IMR-90 (cell line): ENCODE results near the gene OOSP3. TPM values are rescaled to one million over a fixed set of nuclear protein-coding genes. Genes with fewer than 3 reads are reported as not detected.

ENCODE experiments used
- ATAC-seq: fragments of 200-7000 bp; cut with Tn5 transposase; 2 replicates; pipeline ENCODE4 v1.9.1; 2020; ENCODE audit warnings: low read depth, mild to moderate bottlenecking, moderate library complexity
- BruUV-seq: library from RNA; stranded (reverse); fragments of 400-500 nt; replicated peaks from 2 replicates; lab custom pipeline; 2021; lab: Mats Ljungman, UMichigan
- CTCF ChIA-PET: fragments of 300-600 bp; formaldehyde crosslinking; extraction: SDS; loops from one replicate; lab custom pipeline; 2021; ENCODE audit warnings: antibody characterized with exemption; lab: Yijun Ruan, JAX
- POLR2A ChIA-PET: fragments of 300-600 bp; sonication (Branson Sonifier 250); formaldehyde crosslinking; loops from one replicate; lab custom pipeline; 2022; ENCODE audit warnings: antibody characterized with exemption; ENCODE audit not compliant: unreplicated experiment; lab: Charles Lee
- DNase-seq: peaks from one replicate; pipeline ENCODE4 v3.0.0; 2013
- H2AFZ ChIP-seq: replicated peaks from 2 replicates; pipeline ENCODE3; 2013; ENCODE audit warnings: low read length, mild to moderate bottlenecking; ENCODE audit not compliant: poor library complexity
- H2AK5ac ChIP-seq: 2 replicates; pipeline ENCODE4 v1.6.1; 2013; ENCODE audit warnings: low read depth, low read length, inconsistent platforms
- H2AK9ac ChIP-seq: replicated peaks from 2 replicates; pipeline ENCODE3; 2013; ENCODE audit warnings: mild to moderate bottlenecking, low read depth, low read length, moderate library complexity; ENCODE audit not compliant: poor library complexity
- H2BK120ac ChIP-seq: 2 replicates; pipeline ENCODE4 v1.6.1; 2013; ENCODE audit warnings: low read depth, low read length, inconsistent platforms
- H2BK15ac ChIP-seq: 3 replicates; pipeline ENCODE4 v1.6.1; 2013; ENCODE audit warnings: low read depth, low read length, inconsistent platforms
- H2BK20ac ChIP-seq: 2 replicates; pipeline ENCODE4 v1.6.1; 2013; ENCODE audit warnings: low read depth, mild to moderate bottlenecking, inconsistent platforms, low read length, moderate library complexity
- H2BK5ac ChIP-seq: 2 replicates; pipeline ENCODE4 v1.6.1; 2013; ENCODE audit warnings: mild to moderate bottlenecking, low read depth, low read length, inconsistent platforms; ENCODE audit not compliant: poor library complexity, severe bottlenecking
- H3K14ac ChIP-seq: replicated peaks from 2 replicates; pipeline ENCODE4 v1.6.1; 2013; ENCODE audit warnings: low read depth, low read length, inconsistent platforms
- H3K18ac ChIP-seq: 2 replicates; pipeline ENCODE4 v1.6.1; 2013; ENCODE audit warnings: low read depth, low read length, control low read depth
- H3K23ac ChIP-seq: 2 replicates; pipeline ENCODE4 v1.6.1; 2013; ENCODE audit warnings: low read depth, low read length, inconsistent platforms
- H3K27ac ChIP-seq: 2 replicates; pipeline ENCODE4 v1.5.1; 2013; ENCODE audit warnings: mild to moderate bottlenecking, control low read depth, low read length; ENCODE audit not compliant: insufficient read depth
- H3K27me3 ChIP-seq: 2 replicates; pipeline ENCODE4 v1.6.1; 2013; ENCODE audit warnings: low read length; ENCODE audit not compliant: control insufficient read depth, insufficient read depth
- H3K36me3 ChIP-seq: 2 replicates; pipeline ENCODE4 v1.6.1; 2013; ENCODE audit warnings: low read length, mixed read lengths; ENCODE audit not compliant: control insufficient read depth, insufficient read depth
- H3K4ac ChIP-seq: 2 replicates; pipeline ENCODE4 v1.6.1; 2013; ENCODE audit warnings: low read depth, low read length, inconsistent platforms
- H3K4me1 ChIP-seq: 2 replicates; pipeline ENCODE4 v1.6.1; 2013; ENCODE audit warnings: low read length, mixed read lengths; ENCODE audit not compliant: control insufficient read depth, insufficient read depth
- H3K4me2 ChIP-seq: 2 replicates; pipeline ENCODE4 v1.6.1; 2013; ENCODE audit warnings: low read depth, mild to moderate bottlenecking, control low read depth, low read length, moderate library complexity
- H3K4me3 ChIP-seq: 2 replicates; pipeline ENCODE4 v1.5.1; 2013; ENCODE audit warnings: low read depth, mild to moderate bottlenecking, control low read depth, low read length, moderate library complexity; ENCODE audit not compliant: insufficient read depth
- H3K56ac ChIP-seq: 2 replicates; pipeline ENCODE4 v1.6.1; 2013; ENCODE audit warnings: low read length, inconsistent platforms; ENCODE audit not compliant: insufficient read depth; ENCODE audit errors: extremely low read depth
- H3K79me1 ChIP-seq, 2 experiments: 2 replicates each; pipeline ENCODE4 v1.6.1; 2013; ENCODE audit warnings: low read length in 2 of 2, inconsistent platforms in 1 of 2, low read depth in 1 of 2
- H3K9ac ChIP-seq: 2 replicates; pipeline ENCODE4 v1.6.1; 2013; ENCODE audit warnings: low read depth, low read length, control low read depth
- H3K9me1 ChIP-seq: 2 replicates; pipeline ENCODE4 v1.6.1; 2013; ENCODE audit warnings: low read length, inconsistent platforms; ENCODE audit not compliant: insufficient read depth
- H3K9me3 ChIP-seq: 2 replicates; pipeline ENCODE4 v1.6.1; 2013; ENCODE audit warnings: low read length; ENCODE audit not compliant: control insufficient read depth, insufficient read depth
- H4K20me1 ChIP-seq: 2 replicates; pipeline ENCODE4 v1.6.1; 2013; ENCODE audit warnings: low read length, inconsistent platforms; ENCODE audit not compliant: insufficient read depth
- H4K5ac ChIP-seq: 2 replicates; pipeline ENCODE4 v1.6.1; 2013; ENCODE audit warnings: mild to moderate bottlenecking, low read depth, low read length, control low read depth
- H4K8ac ChIP-seq, 2 experiments: 2 replicates each; pipeline ENCODE4 v1.6.1; 2013; ENCODE audit warnings: low read depth in 2 of 2, low read length in 2 of 2, control low read depth in 1 of 2, inconsistent platforms in 1 of 2
- H4K91ac ChIP-seq: 2 replicates; pipeline ENCODE4 v1.6.1; 2013; ENCODE audit warnings: low read depth, low read length, inconsistent platforms; ENCODE audit not compliant: insufficient read depth
- BHLHE40 ChIP-seq: fragments of 150-350 bp; IDR thresholded peaks from 2 replicates; pipeline ENCODE4 v1.6.1; 2016; ENCODE audit warnings: mild to moderate bottlenecking, low read depth, low read length
- CEBPB ChIP-seq: IDR thresholded peaks from 2 replicates; pipeline ENCODE4 v1.6.1; 2012; ENCODE audit warnings: low read depth, low read length, improper control_type of control experiment
- CHD1 ChIP-seq: IDR thresholded peaks from 2 replicates; pipeline ENCODE4 v1.6.1; 2012; ENCODE audit warnings: low read depth, low read length, improper control_type of control experiment
- CTCF ChIP-seq: conservative IDR thresholded peaks from 2 replicates; pipeline ENCODE4 v1.5.1; 2012; ENCODE audit warnings: mild to moderate bottlenecking, low read depth, low read length, improper control_type of control experiment
- FOS ChIP-seq: fragments of 150-350 bp; IDR thresholded peaks from 2 replicates; pipeline ENCODE4 v1.6.1; 2016; ENCODE audit warnings: low read depth, low read length
- MAFK ChIP-seq: IDR thresholded peaks from 2 replicates; pipeline ENCODE4 v1.6.1; 2012; ENCODE audit warnings: low read depth, low read length, improper control_type of control experiment
- MAZ ChIP-seq: IDR thresholded peaks from 2 replicates; pipeline ENCODE4 v1.6.1; 2012; ENCODE audit warnings: low read depth, mild to moderate bottlenecking, low read length, improper control_type of control experiment, moderate library complexity, borderline replicate concordance
- MXI1 ChIP-seq: IDR thresholded peaks from 2 replicates; pipeline ENCODE4 v1.6.1; 2012; ENCODE audit warnings: low read depth, mild to moderate bottlenecking, low read length, moderate library complexity, borderline replicate concordance
- NFE2L2 ChIP-seq: fragments of 150-350 bp; IDR thresholded peaks from 2 replicates; pipeline ENCODE4 v1.6.1; 2016; ENCODE audit warnings: low read depth, mild to moderate bottlenecking, low read length
- POLR2A ChIP-seq: IDR thresholded peaks from 2 replicates; pipeline ENCODE4 v1.6.1; 2012; ENCODE audit warnings: mild to moderate bottlenecking, low read depth, low read length
- RAD21 ChIP-seq: IDR thresholded peaks from 2 replicates; pipeline ENCODE4 v1.6.1; 2012; ENCODE audit warnings: low read length, improper control_type of control experiment
- RCOR1 ChIP-seq: IDR thresholded peaks from 2 replicates; pipeline ENCODE4 v1.6.1; 2012; ENCODE audit warnings: mild to moderate bottlenecking, low read length, improper control_type of control experiment; ENCODE audit not compliant: insufficient replicate concordance
- RFX5 ChIP-seq: IDR thresholded peaks from 2 replicates; pipeline ENCODE4 v1.8.0; 2012; ENCODE audit warnings: low read depth, mild to moderate bottlenecking, low read length, moderate library complexity
- SMC3 ChIP-seq: fragments of 150-350 bp; IDR thresholded peaks from 2 replicates; pipeline ENCODE4 v1.6.1; 2016; ENCODE audit warnings: low read depth, mild to moderate bottlenecking, antibody characterized with exemption, low read length, moderate library complexity
- USF2 ChIP-seq: fragments of 150-350 bp; IDR thresholded peaks from 2 replicates; pipeline ENCODE4 v1.6.1; 2017; ENCODE audit warnings: mild to moderate bottlenecking, antibody characterized with exemption, low read length, low read depth
- WGBS, 2 experiments: methylation state at CpG; one replicate each; pipeline versions ENCODE4 v1.1.5 to v1.1.7; 2013; ENCODE audit warnings: missing lambda C conversion rate in 2 of 2; ENCODE audit not compliant: insufficient read length in 1 of 2; ENCODE audit errors: extremely low coverage in 2 of 2; 5-methylcytosine and 5-hydroxymethylcytosine counted together
- dilution Hi-C: fragments of 300-500 bp; cut with HindIII; formaldehyde crosslinking; loops from one replicate; pipeline ENCODE4 v1.14.3; 2018; ENCODE audit warnings: low sequenced_read_pairs; ENCODE audit not compliant: unreplicated experiment
- in situ Hi-C: fragments of 300-500 bp; cut with MboI; formaldehyde crosslinking; loops from 3 replicates; pipeline ENCODE4 v1.14.3; 2019; ENCODE audit warnings: low sequenced_read_pairs, inconsistent platforms, mixed read lengths
- intact Hi-C: fragments of 100-400 bp; cut with micrococcal nuclease; formaldehyde crosslinking; loops from 2 replicates; pipeline ENCODE4 v1.10.0; 2022
- polyA plus RNA-seq, 3 experiments: library from polyadenylated mRNA; depleted of rRNA; stranded (reverse); fragments of >200 nt; gene quantifications; 2 replicates each; pipeline ENCODE4 v1.2.3, GENCODE V29; 2012; ENCODE audit warnings: low replicate concordance in 1 of 3
- total RNA-seq: library from RNA; depleted of rRNA; stranded (reverse); fragments of >200 nt; gene quantifications from 2 replicates; pipeline ENCODE4 v1.2.3, GENCODE V29; 2012
- TF ChIP-seq, protein P1 (sequence below): fragments of 150-350 bp; IDR thresholded peaks from 2 replicates; pipeline ENCODE4 v1.6.1; 2016; ENCODE audit warnings: low read depth, mild to moderate bottlenecking, low read length, moderate library complexity, borderline replicate concordance

Gene OOSP3
- total and polyA plus RNA-seq, 2 of the 4 experiments (the other 2 are of a cell fraction), result not detected

- no peaks in the 10 kb centered on the region for H3K9me3 ChIP-seq
- in situ Hi-C loops (no loop called here), intact Hi-C loops (no loop called here), dilution Hi-C loops (no loop called here)
- no TSS peak for BruUV-seq
- H3K4me2 ChIP-seq, result no peak within 1 kb of the TSS
- no peak within 1 kb of the TSS for H3K56ac ChIP-seq
- no peak within 1 kb of the TSS for H3K4me3 ChIP-seq
- no peak within 1 kb of the TSS for H3K9ac ChIP-seq
- H4K5ac ChIP-seq, result no peak within 1 kb of the TSS
- ChIA-PET POLR2A (no interaction called here), CTCF (interaction anchor here (0.7 kb wide), 1 partner anchor 36 kb away, joined by 3 read pairs; no protein-coding TSS in a partner anchor)
- H3K14ac ChIP-seq, result no peak within 1 kb of the TSS
- no peak for TF ChIP-seq RAD21
- TF ChIP-seq MAFK, result no peak
- TF ChIP-seq, protein P1, sequence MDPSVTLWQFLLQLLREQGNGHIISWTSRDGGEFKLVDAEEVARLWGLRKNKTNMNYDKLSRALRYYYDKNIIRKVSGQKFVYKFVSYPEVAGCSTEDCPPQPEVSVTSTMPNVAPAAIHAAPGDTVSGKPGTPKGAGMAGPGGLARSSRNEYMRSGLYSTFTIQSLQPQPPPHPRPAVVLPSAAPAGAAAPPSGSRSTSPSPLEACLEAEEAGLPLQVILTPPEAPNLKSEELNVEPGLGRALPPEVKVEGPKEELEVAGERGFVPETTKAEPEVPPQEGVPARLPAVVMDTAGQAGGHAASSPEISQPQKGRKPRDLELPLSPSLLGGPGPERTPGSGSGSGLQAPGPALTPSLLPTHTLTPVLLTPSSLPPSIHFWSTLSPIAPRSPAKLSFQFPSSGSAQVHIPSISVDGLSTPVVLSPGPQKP, result no peak
- TF ChIP-seq SMC3, result no peak
- TF ChIP-seq POLR2A, result no peak
- TF ChIP-seq FOS, result no peak
- no peak for TF ChIP-seq NFE2L2
- no peak for TF ChIP-seq RCOR1
- no peak for TF ChIP-seq CEBPB
- no peak for TF ChIP-seq CTCF
- no peak for TF ChIP-seq MXI1
- no peak for TF ChIP-seq CHD1
- no peak for TF ChIP-seq BHLHE40
- TF ChIP-seq USF2, result no peak
- no peak for TF ChIP-seq MAZ
- TF ChIP-seq RFX5, result no peak
- H2BK120ac ChIP-seq, result no peak within 1 kb of the TSS
- H3K27me3 ChIP-seq, result no peaks in the 10 kb centered on the region
- no peak within 1 kb of the TSS for H2BK15ac ChIP-seq
- no peaks in the 10 kb centered on the region for H3K4me1 ChIP-seq
- DNase-seq (no peak), ATAC-seq (no peak)
- no peak within 1 kb of the TSS for H2AK9ac ChIP-seq
- H3K36me3 ChIP-seq, result no peaks in the 10 kb centered on the region
- H3K18ac ChIP-seq, result no peak within 1 kb of the TSS
- no peak within 1 kb of the TSS for H2AK5ac ChIP-seq
- no peak within 1 kb of the TSS for H4K8ac ChIP-seq
- no peak within 1 kb of the TSS for H2BK20ac ChIP-seq
- H3K9me1 ChIP-seq, result no peaks in the 10 kb centered on the region
- H3K23ac ChIP-seq, result no peak within 1 kb of the TSS
- H2BK5ac ChIP-seq, result no peak within 1 kb of the TSS
- no peak within 1 kb of the TSS for H2AFZ ChIP-seq
- H3K27ac ChIP-seq, result no peak within 1 kb of the TSS
- no peak within 1 kb of the TSS for H3K4ac ChIP-seq
- no peaks in the 10 kb centered on the region for H3K79me1 ChIP-seq
- no peaks in the 10 kb centered on the region for H4K20me1 ChIP-seq
- WGBS, 2 experiments, result no CpG with 5 or more reads among the region's 3 CpGs
- no peak within 1 kb of the TSS for H4K91ac ChIP-seq
Measured at GRCh38 chr11:59866397-59866796, 12.2 kb upstream of the OOSP3 start, which contains the start of gene TCN1. Gene TCN1, minus strand, starts transcription at chr11:59866487. Its CDS starts 17 bp downstream, at chr11:59866470.
